NCI-H2107 treated with DMSO at 0.1 percent for 48 hours (cell line): ENCODE results near the gene TTC9.

ENCODE experiments used
- DNase-seq: peaks from one replicate; lab custom pipeline; 2025; ENCODE audit not compliant: unreplicated experiment; lab: John Stamatoyannopoulos, UW

Gene TTC9

GRCh38 chr14:70641548-70642302 is at the start of gene TTC9:
TTC9 (plus strand) TSS chr14:70641916; CDS start chr14:70642130, 214 bp downstream.
- DNase-seq = peak; percentile 58

- DNase-seq = no peak
These were observed 47.3 kb upstream of the TTC9 start for GRCh38 chr14:70594461-70594860.

- DNase-seq = no peak
These were observed 46.1 kb upstream of the TTC9 start for GRCh38 chr14:70595443-70596185.

- no peak for DNase-seq
These were observed 44.0 kb upstream of the TTC9 start for GRCh38 chr14:70597731-70598130.

- DNase-seq = no peak
These were observed 42.4 kb upstream of the TTC9 start for GRCh38 chr14:70599345-70599744.

- peak; percentile 96 for DNase-seq
These were observed 41.1 kb upstream of the TTC9 start, which contains the start of gene MED6 for GRCh38 chr14:70600382-70601157. MED6 (minus strand) TSS chr14:70600655; CDS start chr14:70600637, 18 bp downstream.

- no peak for DNase-seq
These were observed 40.6 kb upstream of the TTC9 start for GRCh38 chr14:70601162-70601561.

- DNase-seq = no peak
These were observed 39.5 kb upstream of the TTC9 start for GRCh38 chr14:70602254-70602653.

GRCh38 chr14:70611216-70611615 is 30.5 kb upstream of the TTC9 start:
- no peak for DNase-seq

- no peak for DNase-seq
These were observed 25.1 kb upstream of the TTC9 start for GRCh38 chr14:70616646-70617045.

GRCh38 chr14:70618314-70618713 is 23.4 kb upstream of the TTC9 start:
- no peak for DNase-seq

- no peak for DNase-seq
These were observed 22.0 kb upstream of the TTC9 start for GRCh38 chr14:70619708-70620107.

- peak; percentile 81 for DNase-seq
These were observed 19.5 kb upstream of the TTC9 start for GRCh38 chr14:70622111-70622712.

- no peak for DNase-seq
These were observed 16.7 kb upstream of the TTC9 start for GRCh38 chr14:70624972-70625371.

GRCh38 chr14:70631948-70632347 is 9.8 kb upstream of the TTC9 start:
- no peak for DNase-seq

- DNase-seq = no peak
These were observed 5.6 kb upstream of the TTC9 start for GRCh38 chr14:70635971-70636595.

GRCh38 chr14:70638416-70638815 is 3.3 kb upstream of the TTC9 start:
- DNase-seq = no peak

- DNase-seq = peak; percentile 58
These were observed 673 bp upstream of the TTC9 start for GRCh38 chr14:70640938-70641547.

- peak; percentile 41 for DNase-seq
These were observed 853 bp downstream of the TTC9 start for GRCh38 chr14:70642303-70643235.
